MV-4-11 (cell line): ENCODE data around the gene LRRC38.
"Not testable (repeated sequence)": the region's sequence is repeated elsewhere in the genome, so short reads cannot be mapped to it uniquely, and the experiment has no call there.

Experiments
- DNase-seq: peaks from one replicate; lab custom pipeline; 2025; lab: John Stamatoyannopoulos, UW

The LRRC38 gene, protein sequence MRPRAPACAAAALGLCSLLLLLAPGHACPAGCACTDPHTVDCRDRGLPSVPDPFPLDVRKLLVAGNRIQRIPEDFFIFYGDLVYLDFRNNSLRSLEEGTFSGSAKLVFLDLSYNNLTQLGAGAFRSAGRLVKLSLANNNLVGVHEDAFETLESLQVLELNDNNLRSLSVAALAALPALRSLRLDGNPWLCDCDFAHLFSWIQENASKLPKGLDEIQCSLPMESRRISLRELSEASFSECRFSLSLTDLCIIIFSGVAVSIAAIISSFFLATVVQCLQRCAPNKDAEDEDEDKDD

DNA sequence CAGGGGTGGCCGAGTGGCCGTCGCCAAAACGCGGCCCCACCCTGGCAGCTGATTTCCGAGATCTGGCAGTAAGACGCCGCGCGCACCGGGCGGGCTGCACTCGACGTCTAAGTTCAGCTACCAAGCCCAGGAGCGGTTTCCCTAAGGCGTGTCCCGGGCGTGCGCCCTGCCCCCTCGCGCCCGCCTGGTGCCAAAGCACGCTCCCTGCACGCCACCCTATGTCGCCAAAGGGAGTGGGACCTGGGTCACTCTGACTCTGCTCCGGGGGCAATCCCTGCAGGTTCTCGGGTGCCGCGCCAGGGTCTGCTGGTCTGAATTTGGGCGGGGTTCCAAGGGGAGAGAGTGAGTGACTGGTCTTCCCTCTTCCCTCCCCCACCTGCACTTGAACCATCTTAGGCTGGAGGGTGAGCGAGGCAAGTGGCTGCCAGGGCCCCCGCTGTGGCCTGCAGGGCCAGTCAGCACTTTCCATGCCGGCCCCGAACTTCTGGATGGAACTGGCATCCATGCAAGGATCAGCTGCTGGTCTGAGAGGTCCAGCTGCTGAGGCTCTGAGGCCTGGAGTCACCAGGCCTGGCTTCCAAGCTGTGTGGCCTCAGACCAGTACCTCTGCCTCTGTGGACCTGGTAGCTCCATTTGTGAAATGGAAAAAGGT is at the start of gene LRRC38:
LRRC38 (minus strand) TSS at position 109 of the 652 bp plus-strand sequence. CDS start 410 bp downstream, outside the sequence.
- DNase-seq: no peak

DNA sequence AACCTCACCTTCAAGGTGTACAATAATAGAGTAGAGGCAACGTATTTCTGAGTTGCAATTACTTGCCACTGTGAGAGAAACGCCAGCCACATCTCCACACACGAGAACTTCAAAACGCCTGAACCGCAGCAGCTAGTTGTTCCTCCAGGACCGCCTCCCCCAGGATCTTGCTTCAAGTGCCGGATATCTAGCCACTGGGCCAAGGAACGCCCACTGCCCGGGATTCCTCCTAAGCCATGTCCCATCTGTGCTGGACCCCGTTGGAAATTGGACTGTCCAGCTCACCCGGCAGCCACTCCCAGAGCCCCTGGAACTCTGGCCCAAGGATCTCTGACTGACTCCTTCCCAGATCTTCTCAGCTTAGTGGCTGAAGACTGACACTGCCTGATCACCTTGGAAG is 49.2 kb upstream of the LRRC38 start:
- DNase-seq: not testable (repeated sequence)

DNA sequence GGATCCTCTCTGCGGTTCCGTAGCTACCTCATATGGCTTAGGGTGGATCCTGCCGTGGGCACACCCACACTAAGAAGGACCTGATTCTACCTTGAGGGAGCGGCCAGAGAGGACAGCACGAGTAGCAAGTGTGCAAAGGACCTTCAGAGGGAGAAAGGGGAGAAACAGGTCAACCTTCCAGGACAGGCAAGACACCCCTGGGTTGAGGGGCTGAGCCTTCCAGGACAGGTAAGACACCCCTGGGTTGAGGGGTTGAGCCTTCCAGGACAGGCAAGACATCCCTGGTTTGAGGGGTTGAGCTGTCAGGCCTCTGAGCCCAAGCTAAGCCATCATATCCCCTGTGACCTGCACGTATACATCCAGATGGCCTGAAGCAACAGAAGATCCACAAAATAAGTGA is 46.7 kb upstream of the LRRC38 start:
- no peak for DNase-seq

DNA sequence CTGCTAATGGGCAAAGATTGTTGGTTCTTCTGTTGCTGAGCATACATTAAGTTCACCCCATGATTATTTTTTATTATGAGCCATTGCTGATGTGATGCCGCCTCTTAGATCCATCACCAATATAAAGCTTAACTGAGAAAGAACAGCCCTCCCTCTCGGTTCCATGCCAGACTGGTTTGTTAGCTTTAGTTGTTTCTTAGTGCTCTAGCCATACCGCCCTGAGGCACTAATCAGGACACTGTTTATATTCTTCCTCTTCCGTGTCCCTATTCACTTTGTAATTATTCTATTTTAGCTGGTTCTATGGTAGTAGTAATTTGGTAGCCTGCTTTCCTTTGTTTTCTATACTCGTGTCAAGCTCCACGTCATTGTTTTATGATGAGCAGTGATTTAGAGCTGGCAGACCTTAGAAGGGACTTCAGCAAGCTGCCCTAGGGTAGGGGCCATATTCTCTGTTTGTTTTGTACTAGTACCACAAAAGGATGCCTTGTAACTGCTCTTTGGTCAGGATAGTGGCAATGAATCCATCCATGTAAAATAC is 42.5 kb upstream of the LRRC38 start:
- no peak for DNase-seq

DNA sequence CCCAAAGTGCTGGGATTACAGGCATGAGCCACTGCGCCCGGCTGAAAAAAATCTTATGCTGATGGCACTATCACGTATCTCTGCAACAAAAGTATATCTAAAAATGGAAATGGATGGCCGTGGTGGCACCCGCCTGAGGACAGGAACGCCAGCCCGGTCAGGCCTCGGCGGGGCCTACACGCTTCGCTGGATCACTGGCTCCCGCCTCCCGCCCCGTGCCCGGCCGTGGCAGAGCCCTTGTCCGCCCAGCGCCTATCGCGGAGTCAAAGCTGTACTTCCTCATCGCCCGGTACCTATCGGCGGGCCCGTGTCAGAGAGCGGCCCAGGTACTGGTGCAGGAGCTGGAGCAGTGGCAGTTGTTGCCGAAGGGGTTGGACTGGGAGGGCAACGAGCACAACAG is 41.0 kb upstream of the LRRC38 start:
- no peak for DNase-seq

DNA sequence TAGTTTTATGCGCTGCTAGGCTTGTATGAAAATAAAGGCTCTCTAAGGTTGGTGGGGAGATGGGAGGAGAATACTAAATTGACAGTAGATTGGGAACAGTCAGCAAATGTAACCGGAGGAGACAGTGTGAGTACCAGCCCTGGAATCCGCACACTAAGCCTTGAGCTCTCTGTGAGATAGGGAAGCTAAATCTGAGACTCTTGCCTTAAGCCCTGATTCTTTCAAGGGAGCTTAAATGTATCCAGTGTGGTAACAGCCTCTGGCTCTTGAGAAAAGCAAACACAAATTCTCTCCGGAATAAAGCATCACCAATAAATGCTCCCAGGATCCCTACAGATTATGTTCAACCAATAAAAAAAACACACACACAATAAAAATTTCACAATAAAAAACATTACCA is 36.9 kb upstream of the LRRC38 start:
- DNase-seq: no peak

DNA sequence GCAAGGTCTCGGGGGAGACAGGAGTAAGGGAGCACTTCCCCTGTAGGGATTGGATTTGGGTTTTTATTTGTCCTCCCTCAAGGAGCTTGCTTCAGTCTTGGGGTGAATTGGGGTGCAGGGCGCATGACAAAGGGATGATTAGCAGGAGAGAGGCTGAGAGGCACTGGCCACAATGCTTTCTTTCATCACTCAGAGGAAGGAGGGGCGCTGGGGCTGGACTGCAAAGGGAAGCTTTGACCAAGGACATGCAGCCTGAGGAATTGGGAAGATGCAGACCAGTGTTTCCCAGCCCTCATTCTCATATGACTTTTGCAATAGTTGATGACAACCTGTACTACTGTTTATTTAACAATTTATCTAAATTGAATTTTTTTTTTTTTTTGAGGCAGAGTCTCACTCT is 35.7 kb upstream of the LRRC38 start:
- DNase-seq: no peak

DNA sequence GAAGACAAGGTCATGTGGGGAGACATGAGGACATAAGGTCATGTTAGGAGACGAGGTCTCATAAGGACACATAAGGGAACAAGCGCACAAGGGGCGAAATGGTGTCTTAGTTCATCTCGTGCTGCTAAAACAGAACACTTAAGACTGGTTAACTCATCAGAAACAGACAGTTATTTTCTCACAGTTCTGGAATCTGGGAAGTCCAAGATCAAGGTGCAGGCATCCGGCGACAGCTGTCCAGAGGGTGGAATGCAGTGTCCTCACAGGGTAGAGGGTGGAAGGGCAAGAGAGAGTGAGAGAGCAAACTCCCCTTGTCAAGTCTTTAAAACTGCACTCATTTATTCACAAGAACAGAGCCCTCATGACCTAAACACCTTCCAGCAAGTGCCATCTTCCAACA is 35.2 kb upstream of the LRRC38 start:
- DNase-seq: no peak

DNA sequence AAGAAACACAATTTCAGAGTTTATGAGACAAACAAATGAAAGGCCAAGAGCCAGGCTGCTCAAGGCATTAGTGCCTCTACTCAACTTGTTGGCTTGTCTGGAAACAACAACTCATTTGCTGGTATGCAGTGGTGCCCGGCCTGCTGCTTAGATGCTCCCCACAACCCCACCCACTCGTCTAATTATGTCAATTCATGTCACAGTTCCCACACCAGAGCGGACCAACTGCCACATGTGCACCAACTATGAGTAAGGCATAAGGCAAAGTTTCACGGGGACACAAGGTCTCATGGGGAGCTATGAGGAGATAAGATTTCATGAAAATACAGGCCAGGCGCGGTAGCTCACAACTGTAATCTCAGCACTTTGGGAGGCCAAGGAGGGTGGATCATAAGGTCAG is 34.5 kb upstream of the LRRC38 start:
- DNase-seq: no peak

DNA sequence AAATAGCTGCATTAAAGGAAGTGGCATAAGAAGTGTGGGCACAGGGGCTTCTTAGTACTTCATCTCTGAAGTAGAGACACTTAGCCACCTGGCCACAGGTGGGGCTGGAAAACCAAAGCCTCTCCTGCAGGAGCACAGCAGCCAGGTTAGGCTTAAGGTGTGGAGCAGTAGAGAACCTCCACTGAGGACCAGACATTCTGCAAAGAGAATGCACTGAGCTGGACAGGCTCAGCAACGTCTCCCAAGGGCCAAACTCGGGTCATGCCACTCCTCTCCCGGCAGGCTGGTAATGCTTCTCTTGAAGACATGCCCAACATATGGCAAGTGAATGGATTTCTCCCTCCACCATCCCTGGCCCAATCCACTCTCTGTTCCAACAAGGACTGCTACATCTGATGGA is 33.0 kb upstream of the LRRC38 start:
- DNase-seq: no peak

DNA sequence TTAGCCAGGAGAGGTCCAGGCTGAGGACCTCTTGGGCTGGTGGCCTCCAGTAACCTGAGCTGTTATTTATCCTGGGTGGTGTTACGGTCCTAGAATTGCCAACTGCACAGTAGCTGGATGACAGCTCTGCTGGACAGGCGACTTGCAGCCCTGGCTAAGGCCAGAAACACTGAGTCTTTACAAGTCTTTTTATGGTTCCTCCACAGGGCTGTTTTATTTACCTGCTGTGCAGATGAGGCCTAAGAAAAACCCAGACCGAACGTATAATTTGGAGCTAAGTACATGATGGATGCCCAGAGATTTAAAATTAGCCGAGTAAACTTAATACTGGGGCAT is 30.4 kb upstream of the LRRC38 start:
- no peak for DNase-seq

DNA sequence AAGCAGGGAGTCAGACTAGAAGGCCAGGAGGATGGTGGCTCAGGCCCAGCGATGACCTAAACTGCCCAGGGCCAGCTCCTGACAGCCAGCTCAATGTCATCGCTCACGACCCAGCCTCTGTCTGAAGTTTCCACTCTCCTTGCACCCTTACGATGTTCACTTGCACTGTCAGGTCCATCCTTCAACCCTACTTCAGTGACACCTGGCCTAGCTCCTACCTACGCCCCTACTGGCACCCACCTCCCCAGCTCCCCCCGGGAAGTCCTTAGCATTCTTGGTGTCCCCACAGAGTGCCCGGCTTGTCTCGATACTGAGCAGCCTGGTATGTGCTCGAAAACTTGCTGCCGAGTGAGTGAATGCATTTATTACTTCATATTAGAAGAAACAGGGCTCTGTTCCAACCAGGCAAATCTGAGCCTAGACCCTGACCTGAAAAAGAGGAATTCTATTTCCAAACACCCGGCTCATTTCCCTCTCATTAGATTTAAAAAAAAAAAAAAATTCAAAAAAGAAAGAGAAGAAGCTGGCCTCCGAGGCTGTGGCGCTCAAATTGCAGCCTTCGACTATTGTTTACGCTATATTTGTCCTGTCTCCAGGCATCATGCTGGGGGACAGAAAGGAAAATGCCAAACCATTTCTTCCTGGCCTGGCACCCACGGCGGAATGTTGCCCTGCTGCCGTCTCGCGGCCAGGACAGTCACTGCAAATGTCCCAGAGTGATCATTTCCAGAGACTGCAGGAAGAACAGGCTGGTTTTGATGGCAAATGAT is 29.8 kb upstream of the LRRC38 start:
- no peak for DNase-seq

DNA sequence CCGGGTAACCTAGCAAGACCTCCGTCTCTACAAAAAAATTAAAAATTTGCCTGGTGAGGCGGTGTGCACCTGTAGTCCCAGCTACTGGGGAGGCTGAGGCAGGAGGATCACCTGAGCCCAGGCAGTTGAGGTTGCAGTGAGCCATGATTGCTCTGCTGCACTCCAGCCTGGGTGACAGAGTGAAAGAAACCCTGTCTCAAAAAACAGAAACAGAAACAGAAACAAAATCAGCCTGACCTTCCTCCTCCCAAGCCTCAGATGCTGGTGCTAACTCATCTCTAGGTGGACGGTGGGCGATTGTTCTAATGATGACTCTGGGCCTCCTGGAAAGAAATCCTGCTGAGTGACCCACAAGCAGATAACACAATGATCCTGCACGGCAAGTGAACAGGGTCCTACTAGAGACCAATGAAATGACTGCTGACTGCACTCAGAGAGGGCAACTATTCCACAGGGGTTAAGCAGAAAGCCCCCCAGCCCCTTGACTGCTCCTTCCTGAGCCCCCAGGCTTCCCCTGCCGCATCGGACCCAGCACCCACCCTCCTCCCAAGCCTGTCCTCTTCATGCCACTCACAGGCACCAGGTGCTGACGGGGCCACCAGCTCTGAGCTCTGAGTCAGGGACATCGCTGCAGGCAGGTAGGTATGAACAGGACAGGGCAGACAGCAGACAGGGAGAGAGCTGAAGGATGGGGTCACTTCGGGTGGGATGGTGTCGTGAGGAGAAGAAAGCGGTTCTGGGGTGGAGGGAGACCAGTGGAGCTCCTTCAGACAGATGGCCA is 27.8 kb upstream of the LRRC38 start:
- no peak for DNase-seq

DNA sequence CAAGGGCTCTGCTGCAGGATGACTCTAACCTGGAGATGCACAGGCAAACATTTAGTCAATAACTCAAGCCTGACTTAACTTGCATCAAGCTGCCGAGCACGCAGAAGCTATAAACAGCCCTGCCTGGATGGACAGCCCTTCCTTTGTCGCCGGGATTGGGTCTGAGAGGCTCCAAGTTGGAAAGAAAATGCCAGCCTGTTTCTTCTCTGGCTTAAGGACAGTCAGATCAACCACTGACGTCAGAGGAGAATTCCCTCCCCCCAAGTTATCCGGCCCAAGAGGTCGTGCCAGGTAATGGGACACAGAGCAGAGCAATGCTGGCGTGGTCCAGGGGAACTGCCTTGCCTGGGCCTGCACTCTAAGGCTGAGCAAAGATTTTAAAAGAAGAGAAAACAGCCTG is 27.1 kb upstream of the LRRC38 start:
- no peak for DNase-seq

DNA sequence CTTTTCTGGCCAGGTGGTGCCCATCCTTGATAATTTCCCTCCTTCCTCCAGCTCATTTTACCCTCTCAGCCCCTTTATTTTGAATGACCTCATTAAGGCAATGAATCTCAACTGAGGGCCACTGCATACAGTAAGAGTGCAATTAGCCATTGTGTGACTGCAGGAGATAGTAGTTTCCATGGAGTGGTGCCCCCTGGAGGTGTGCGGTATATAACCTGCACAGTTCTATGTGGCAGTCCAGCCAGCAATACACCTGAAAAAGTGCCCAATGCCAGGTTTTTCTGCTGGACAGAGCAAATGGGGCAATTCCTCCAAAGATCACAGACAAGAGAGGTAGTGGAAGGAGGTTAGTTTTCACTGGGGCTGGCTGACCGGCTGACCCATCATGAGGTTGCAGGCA is 25.9 kb upstream of the LRRC38 start:
- DNase-seq: no peak

DNA sequence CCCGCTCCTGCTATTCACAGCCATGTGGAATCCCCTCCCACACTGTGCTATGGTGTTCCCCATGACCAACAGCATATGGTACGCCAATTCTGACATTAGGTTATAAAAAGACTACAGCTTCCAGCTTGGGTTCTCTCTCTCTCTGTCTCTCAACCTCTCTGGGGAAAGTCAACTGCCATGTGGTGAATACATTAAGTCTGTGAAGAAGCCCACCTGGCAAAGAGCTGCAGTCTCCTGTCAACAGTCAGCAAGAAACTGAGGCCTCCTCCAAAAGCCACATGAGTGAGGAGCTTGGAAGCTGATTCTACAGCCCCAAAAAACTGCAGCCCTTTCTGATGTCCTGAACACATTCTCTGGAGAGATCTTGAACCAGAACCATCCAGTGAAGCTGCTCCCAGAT is 25.0 kb upstream of the LRRC38 start:
- DNase-seq: no peak

DNA sequence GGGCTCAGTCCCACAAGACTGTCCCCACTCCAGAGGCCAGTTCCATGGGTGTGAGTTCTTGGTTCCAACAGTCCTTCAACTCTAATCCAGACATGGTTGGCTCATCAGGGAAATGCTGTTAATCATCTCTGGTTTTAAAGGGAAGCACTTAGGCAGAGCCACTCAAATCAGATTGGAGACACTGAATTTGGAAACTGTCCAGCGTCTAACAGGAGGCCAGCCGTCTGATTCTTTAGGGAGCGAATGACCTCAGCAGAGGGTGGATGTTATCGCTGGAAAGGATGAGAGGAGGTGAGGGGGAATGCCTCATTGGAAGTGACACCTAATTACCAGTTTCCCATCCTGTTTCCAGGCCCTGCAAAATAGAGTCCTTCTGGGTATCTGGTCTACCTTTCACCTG is 22.8 kb upstream of the LRRC38 start:
- no peak for DNase-seq

DNA sequence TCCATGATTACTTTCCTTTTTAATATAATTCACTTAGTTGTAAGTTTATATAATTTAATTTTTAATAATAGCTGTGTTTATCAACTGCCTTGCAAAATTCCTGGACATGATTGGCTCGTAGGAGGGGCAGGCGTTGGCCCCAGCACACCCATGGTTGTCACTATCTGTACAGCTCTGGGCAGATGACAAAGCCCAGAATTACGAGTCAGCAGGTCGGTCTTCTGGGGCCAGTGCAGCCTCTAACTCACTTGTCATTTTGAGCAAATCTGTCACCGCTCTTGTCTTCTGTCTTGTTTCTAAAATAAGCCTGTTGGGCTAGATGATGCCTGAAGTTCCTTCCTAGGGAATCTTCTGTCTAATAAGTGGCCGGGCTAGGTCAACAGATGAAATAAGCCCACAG is 21.4 kb upstream of the LRRC38 start:
- no peak for DNase-seq

DNA sequence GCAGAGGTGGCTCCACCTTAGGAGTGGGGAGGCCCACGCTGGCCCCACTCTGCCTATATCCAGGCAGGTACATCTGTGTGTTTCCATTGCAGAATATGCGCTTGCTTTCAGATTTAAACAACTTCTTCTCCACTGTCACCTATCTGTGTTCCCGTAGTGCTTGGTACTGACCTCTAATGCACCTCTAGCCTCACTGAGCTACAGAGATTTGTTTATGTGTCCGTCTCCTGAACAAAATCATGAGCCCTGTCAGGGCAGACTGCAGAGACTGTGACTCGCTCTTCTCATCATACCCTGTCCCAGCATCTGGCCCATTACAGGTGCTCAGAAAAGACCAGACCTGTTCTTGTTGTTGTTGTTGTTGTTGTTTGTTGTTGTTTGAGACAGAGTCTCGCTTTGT is 14.5 kb upstream of the LRRC38 start:
- DNase-seq: no peak

DNA sequence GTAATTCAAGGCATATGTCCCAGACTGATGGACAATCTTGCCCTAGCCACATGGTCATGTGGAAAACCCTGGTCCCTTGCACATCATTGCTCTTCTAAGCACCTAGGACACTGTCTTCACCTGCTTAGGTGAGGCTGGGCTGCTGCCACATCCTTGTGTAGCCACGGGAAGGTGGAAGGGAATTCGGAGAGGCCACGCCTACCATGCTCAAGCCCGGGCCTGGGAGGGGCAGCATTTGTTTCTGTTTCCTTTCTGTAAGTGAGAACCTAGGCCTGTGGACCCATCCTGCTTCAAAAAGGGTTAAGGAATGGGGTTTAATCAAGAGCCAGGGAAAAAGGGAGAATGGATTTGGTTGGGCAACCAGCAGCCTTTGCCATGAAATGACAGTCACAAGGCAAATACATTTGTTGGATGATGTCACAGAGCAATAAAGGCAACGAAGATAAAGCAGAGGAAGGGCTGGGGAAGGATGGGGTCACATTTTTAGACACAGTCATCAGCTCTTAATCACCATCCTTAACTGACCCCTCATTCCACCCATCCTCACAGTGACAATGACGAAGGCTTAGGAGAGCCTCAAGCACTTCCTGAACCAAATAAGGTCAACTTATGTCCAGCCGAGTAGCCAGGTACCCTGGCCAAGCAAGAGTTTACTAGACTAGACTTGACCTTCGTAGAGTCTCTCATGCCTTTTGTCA is 10.1 kb upstream of the LRRC38 start:
- no peak for DNase-seq

DNA sequence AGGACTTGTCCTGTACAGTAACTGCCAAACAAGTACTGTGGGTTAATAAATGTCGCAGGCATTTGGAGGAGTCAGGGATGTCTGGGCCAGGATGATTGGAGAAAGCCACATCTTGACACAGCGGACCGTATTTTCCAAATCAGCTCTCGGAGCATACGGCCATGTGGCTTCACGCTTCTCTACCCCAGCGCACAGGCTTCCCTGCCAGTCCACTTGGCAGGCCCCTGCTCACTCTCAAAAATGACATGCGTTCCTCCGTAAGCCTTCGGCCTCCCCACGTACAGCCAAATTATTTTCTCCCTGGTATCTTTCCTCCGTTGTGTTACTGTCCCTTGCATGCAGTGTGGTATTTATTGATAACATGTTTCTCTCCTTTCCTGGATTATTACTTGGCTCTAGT is 7.2 kb upstream of the LRRC38 start:
- no peak for DNase-seq
